ENCODE results near the gene SYT9.

GRCh38 chr11:7484131-7484530, 232.4 kb downstream of the SYT9 start:
- TF ChIP-seq, protein P1, sequence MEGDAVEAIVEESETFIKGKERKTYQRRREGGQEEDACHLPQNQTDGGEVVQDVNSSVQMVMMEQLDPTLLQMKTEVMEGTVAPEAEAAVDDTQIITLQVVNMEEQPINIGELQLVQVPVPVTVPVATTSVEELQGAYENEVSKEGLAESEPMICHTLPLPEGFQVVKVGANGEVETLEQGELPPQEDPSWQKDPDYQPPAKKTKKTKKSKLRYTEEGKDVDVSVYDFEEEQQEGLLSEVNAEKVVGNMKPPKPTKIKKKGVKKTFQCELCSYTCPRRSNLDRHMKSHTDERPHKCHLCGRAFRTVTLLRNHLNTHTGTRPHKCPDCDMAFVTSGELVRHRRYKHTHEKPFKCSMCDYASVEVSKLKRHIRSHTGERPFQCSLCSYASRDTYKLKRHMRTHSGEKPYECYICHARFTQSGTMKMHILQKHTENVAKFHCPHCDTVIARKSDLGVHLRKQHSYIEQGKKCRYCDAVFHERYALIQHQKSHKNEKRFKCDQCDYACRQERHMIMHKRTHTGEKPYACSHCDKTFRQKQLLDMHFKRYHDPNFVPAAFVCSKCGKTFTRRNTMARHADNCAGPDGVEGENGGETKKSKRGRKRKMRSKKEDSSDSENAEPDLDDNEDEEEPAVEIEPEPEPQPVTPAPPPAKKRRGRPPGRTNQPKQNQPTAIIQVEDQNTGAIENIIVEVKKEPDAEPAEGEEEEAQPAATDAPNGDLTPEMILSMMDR (IDR thresholded peaks at IDR 0.05; ENCODE audit: poor library complexity, severe bottlenecking), result no peak
- TF ChIP-seq TAF1 (IDR thresholded peaks at IDR 0.05; ENCODE audit: low read depth) (no peak), EP300 (conservative IDR thresholded peaks at IDR 0.05; ENCODE audit: poor library complexity, severe bottlenecking) (no peak)
- TF ChIP-seq, protein P2, sequence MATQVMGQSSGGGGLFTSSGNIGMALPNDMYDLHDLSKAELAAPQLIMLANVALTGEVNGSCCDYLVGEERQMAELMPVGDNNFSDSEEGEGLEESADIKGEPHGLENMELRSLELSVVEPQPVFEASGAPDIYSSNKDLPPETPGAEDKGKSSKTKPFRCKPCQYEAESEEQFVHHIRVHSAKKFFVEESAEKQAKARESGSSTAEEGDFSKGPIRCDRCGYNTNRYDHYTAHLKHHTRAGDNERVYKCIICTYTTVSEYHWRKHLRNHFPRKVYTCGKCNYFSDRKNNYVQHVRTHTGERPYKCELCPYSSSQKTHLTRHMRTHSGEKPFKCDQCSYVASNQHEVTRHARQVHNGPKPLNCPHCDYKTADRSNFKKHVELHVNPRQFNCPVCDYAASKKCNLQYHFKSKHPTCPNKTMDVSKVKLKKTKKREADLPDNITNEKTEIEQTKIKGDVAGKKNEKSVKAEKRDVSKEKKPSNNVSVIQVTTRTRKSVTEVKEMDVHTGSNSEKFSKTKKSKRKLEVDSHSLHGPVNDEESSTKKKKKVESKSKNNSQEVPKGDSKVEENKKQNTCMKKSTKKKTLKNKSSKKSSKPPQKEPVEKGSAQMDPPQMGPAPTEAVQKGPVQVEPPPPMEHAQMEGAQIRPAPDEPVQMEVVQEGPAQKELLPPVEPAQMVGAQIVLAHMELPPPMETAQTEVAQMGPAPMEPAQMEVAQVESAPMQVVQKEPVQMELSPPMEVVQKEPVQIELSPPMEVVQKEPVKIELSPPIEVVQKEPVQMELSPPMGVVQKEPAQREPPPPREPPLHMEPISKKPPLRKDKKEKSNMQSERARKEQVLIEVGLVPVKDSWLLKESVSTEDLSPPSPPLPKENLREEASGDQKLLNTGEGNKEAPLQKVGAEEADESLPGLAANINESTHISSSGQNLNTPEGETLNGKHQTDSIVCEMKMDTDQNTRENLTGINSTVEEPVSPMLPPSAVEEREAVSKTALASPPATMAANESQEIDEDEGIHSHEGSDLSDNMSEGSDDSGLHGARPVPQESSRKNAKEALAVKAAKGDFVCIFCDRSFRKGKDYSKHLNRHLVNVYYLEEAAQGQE (IDR thresholded peaks at IDR 0.05; ENCODE audit: borderline replicate concordance), result no peak
